ENCODE data around the gene CAND2. TPM values are rescaled to one million over a fixed set of nuclear protein-coding genes. Genes with fewer than 3 reads are reported as not detected.

Gene CAND2
- total and polyA plus RNA-seq, 2 of the 8 experiments (the other 6 are each of a cell fraction or from before 2014, with no cell fraction given) = 8.7 TPM

GRCh38 chr3:12816521-12817342 lies 20.3 kb downstream of the CAND2 start:
- Histone ChIP-seq H2BK15ac (ENCODE audit: low read length) (no peak overlapping the region), H4K8ac (ENCODE audit: extremely low read depth, insufficient read depth, low read length) (no peak overlapping the region), H2BK5ac (ENCODE audit: low read depth, low read length) (no peak overlapping the region), H3K4me1 (replicated peaks in 1 of 4; ENCODE audit: control insufficient read depth in 3 of 4, insufficient read depth in 4 of 4, low read length in 3 of 4) (no peaks in the 10 kb centered on the region; a peak in 1 of 7 replicates), H3K9ac (replicated peaks in 1 of 4; ENCODE audit: extremely low read depth in 1 of 4, low read depth in 3 of 4, low read length in 3 of 4) (no peak overlapping the region), H3K23me2 (ENCODE audit: low read depth, low read length) (no peaks in the 10 kb centered on the region), H3K27me3 (replicated peaks in 1 of 4; ENCODE audit: control insufficient read depth in 3 of 4, extremely low read depth in 1 of 4, insufficient read depth in 3 of 4, low read length in 3 of 4) (no peaks in the 10 kb centered on the region), H3K14ac (ENCODE audit: insufficient read length) (no peak overlapping the region), H4K20me1 (replicated peaks in 1 of 2; ENCODE audit: control insufficient read depth in 1 of 2, insufficient read depth in 2 of 2, low read length in 2 of 2) (peaks cover 2 to 3% of the 10 kb centered on the region in 2 experiments), H3K79me2 (ENCODE audit: control insufficient read depth in 1 of 2, insufficient read depth in 2 of 2, low read length in 2 of 2) (no peaks in the 10 kb centered on the region), H3K9me3 (ENCODE audit: insufficient read depth in 2 of 2, low read depth in 1 of 2, low read length in 1 of 2) (no peaks in the 10 kb centered on the region), H3K56ac (replicated peaks; ENCODE audit: insufficient read length, low read depth, low read length) (no peak overlapping the region), H3K4ac (replicated peaks; ENCODE audit: insufficient read length, low read depth, low read length) (no peak overlapping the region), H4K91ac (replicated peaks; ENCODE audit: insufficient read length, low read length) (no peak overlapping the region), H3K27ac (ENCODE audit: low read depth, low read length) (no peak overlapping the region), H4K5ac (ENCODE audit: insufficient read length, low read depth, low read length) (no peak overlapping the region), H3K18ac (ENCODE audit: extremely low read depth, low read length) (no peak overlapping the region), H2AFZ (ENCODE audit: low read length) (no peak overlapping the region), H3K79me1 (ENCODE audit: low read depth, low read length) (no peaks in the 10 kb centered on the region), H2AK5ac (ENCODE audit: low read depth, low read length) (no peak overlapping the region), H2BK20ac (ENCODE audit: low read length) (no peak overlapping the region), H3K4me3 (ENCODE audit: extremely low read depth in 1 of 4, insufficient read depth in 2 of 4, low read depth in 3 of 4, low read length in 4 of 4) (no peak overlapping the region), H2BK12ac (ENCODE audit: low read depth, low read length) (no peak overlapping the region), H3K4me2 (ENCODE audit: insufficient read depth in 1 of 2, low read depth in 2 of 2, low read length in 2 of 2) (no peak overlapping the region), H3K36me3 (ENCODE audit: control insufficient read depth in 2 of 4, insufficient read depth in 4 of 4, low read length in 3 of 4) (peaks cover 4 to 16% (median 9%) of the 10 kb centered on the region in 4 experiments; a peak in 5 of 8 replicates), H2BK120ac (replicated peaks; ENCODE audit: low read depth, low read length) (no peak overlapping the region), H3K23ac (ENCODE audit: insufficient read length) (no peak overlapping the region)
- DNase-seq (ENCODE audit: low read depth in 1 of 2, low spot score in 2 of 2) (no peak), FAIRE-seq (no peak)
- 90% methylated on average over 34 of the region's 34 CpGs; no CpG with 5 or more reads in 1 of the 2 experiments for WGBS, 2 experiments (ENCODE audit: extremely low coverage in 1 of 2, insufficient coverage in 1 of 2, insufficient read length in 1 of 2, insufficient replicate concordance in 2 of 2, low coverage in 1 of 2, low lambda C conversion rate in 2 of 2, missing lambda C conversion rate in 1 of 2)
- ChIA-PET CTCF (ENCODE audit: partially characterized antibody) (interaction anchor here (0.6 to 10.2 kb wide), 14 partner anchors 10 to 1013 kb away, joined by 3 to 83 read pairs (median 4); no protein-coding TSS in a partner anchor), POLR2A (ENCODE audit: partially characterized antibody) (interaction anchor here (1.5 to 28.5 kb wide), 2 partner anchors 18 to 89 kb away, joined by 5 to 661 read pairs; partner anchors contain the start of gene RPL32)
- TF ChIP-seq SP4 (IDR thresholded peaks at IDR 0.05; ENCODE audit: low read length) (no peak), SIN3A (conservative IDR thresholded peaks at IDR 0.05 in 1 of 2, IDR thresholded peaks at IDR 0.05 in 1 of 2; ENCODE audit: low read depth in 1 of 2, low read length in 2 of 2) (no peak), TBP (IDR thresholded peaks at IDR 0.05; ENCODE audit: low read depth, low read length) (no peak), JUN (IDR thresholded peaks at IDR 0.05; ENCODE audit: low read depth, low read length) (no peak), SAP30 (IDR thresholded peaks at IDR 0.05; ENCODE audit: insufficient read depth, insufficient replicate concordance, low read length) (no peak), KDM1A (IDR thresholded peaks at IDR 0.05; ENCODE audit: borderline replicate concordance, low read length) (no peak), USF2 (IDR thresholded peaks at IDR 0.05; ENCODE audit: low read length) (no peak), RBBP5 (IDR thresholded peaks at IDR 0.05; ENCODE audit: borderline replicate concordance, low read depth, low read length) (no peak), POLR2AphosphoS5 (IDR thresholded peaks at IDR 0.05; ENCODE audit: low read depth, low read length) (no peak)

All from H1 (cell line).